A549 (cell line): Measurements from ENCODE around the gene ICE2. TPM values are rescaled to one million over a fixed set of nuclear protein-coding genes. Genes with fewer than 3 reads are reported as not detected.

Experiments used
- ATAC-seq, 2 experiments: fragments of 200-7000 bp in 1 of 2; fragments of >200 bp in 1 of 2; cut with Nextera tagmentation in 1 of 2; cut with Tn5 transposase in 1 of 2; 3 replicates each; pipeline versions ENCODE4 v1.8.0 to v1.9.1; 2018 to 2020; ENCODE audit warnings: mild to moderate bottlenecking in 1 of 2, moderate library complexity in 1 of 2
- CTCF ChIA-PET: fragments of 300-600 bp; sonication (Branson Sonifier 250); formaldehyde crosslinking; extraction: SDS; loops from one replicate; lab custom pipeline; 2021; ENCODE audit warnings: antibody characterized with exemption, inconsistent platforms; lab: Yijun Ruan, JAX
- POLR2A ChIA-PET: fragments of 350-600 bp; formaldehyde crosslinking; extraction: SDS; loops from one replicate; lab custom pipeline; 2021; ENCODE audit warnings: antibody characterized with exemption, inconsistent platforms; lab: Yijun Ruan, JAX
- DNase-seq, 2 experiments: peaks; one replicate each; pipeline versions ENCODE4 v3.0.0 to v3.0.0-alpha.2; 2011 to 2016; ENCODE audit warnings: low read depth in 1 of 2, low spot score in 1 of 2
- FAIRE-seq: peaks from 2 replicates; lab custom pipeline; 2011; peaks lifted over from hg19 to GRCh38; lab: Jason Lieb, UNC
- H3K27ac ChIP-seq, 2 experiments: fragments of >200 bp; sonication (Bioruptor Twin); formaldehyde crosslinking; 3 replicates each; pipeline ENCODE4 v1.5.1; 2016 to 2017
- H3K4me1 ChIP-seq: fragments of >200 bp; sonication (Bioruptor Twin); formaldehyde crosslinking; 3 replicates; pipeline ENCODE4 v1.6.1; 2016
- H3K4me2 ChIP-seq: fragments of >200 bp; sonication (Bioruptor Twin); formaldehyde crosslinking; 3 replicates; pipeline ENCODE4 v1.6.1; 2016
- H3K4me3 ChIP-seq: fragments of >200 bp; sonication (Bioruptor Twin); formaldehyde crosslinking; 3 replicates; pipeline ENCODE4 v1.5.1; 2016
- H3K9me3 ChIP-seq: fragments of >200 bp; sonication (Bioruptor Twin); formaldehyde crosslinking; 3 replicates; pipeline ENCODE4 v1.6.1; 2016
- CBX2 ChIP-seq: fragments of 200-600 bp; sonication (generic); IDR thresholded peaks from 2 replicates; pipeline ENCODE4 v1.6.1; 2016; ENCODE audit warnings: low read depth, mild to moderate bottlenecking, borderline replicate concordance
- CBX8 ChIP-seq: fragments of 200-600 bp; sonication (generic); IDR thresholded peaks from 2 replicates; pipeline ENCODE4 v1.6.1; 2016
- EHMT2 ChIP-seq: fragments of 200-600 bp; sonication (generic); IDR thresholded peaks from 2 replicates; pipeline ENCODE4 v1.6.1; 2016; ENCODE audit warnings: antibody characterized with exemption, low read depth, mild to moderate bottlenecking, moderate library complexity
- JUN ChIP-seq, 2 experiments: fragments of >200 bp; sonication (Bioruptor Twin); formaldehyde crosslinking; IDR thresholded peaks; 2 replicates in 1 of 2; 3 replicates in 1 of 2; pipeline ENCODE4 v1.6.1; 2016 to 2017
- KDM1A ChIP-seq: fragments of 200-600 bp; sonication (generic); IDR thresholded peaks from 2 replicates; pipeline ENCODE4 v1.6.1; 2016; ENCODE audit warnings: low read depth, mild to moderate bottlenecking
- MAFK ChIP-seq: fragments of 450-650 bp; IDR thresholded peaks from 2 replicates; pipeline ENCODE4 v1.6.1; 2014; ENCODE audit not compliant: partially characterized antibody
- MAZ ChIP-seq: fragments of 150-350 bp; IDR thresholded peaks from 2 replicates; pipeline ENCODE4 v1.6.1; 2014; ENCODE audit warnings: antibody characterized with exemption, low read depth, low read length, borderline replicate concordance
- POLR2A ChIP-seq: IDR thresholded peaks from 2 replicates; pipeline ENCODE4 v1.6.1; 2012; ENCODE audit warnings: mild to moderate bottlenecking, low read length
- RARB ChIP-seq: fragments of 250-450 bp; sonication (Bioruptor Pico); IDR thresholded peaks from 2 replicates; pipeline ENCODE4 v1.8.0; 2021; ENCODE audit warnings: mild to moderate bottlenecking, moderate library complexity
- RNF2 ChIP-seq: fragments of 200-600 bp; sonication (generic); IDR thresholded peaks from 2 replicates; pipeline ENCODE4 v1.6.1; 2016; ENCODE audit warnings: low read depth, mild to moderate bottlenecking, antibody characterized with exemption, moderate library complexity, borderline replicate concordance
- SREBF2 ChIP-seq: fragments of 450-650 bp; IDR thresholded peaks from 2 replicates; pipeline ENCODE4 v1.6.1; 2014; ENCODE audit warnings: mild to moderate bottlenecking, moderate library complexity
- TP53 ChIP-seq: fragments of 250-450 bp; sonication (Bioruptor Pico); IDR thresholded peaks from 2 replicates; pipeline ENCODE4 v1.5.0; 2021; ENCODE audit warnings: mild to moderate bottlenecking, moderate library complexity
- WGBS: methylation state at CpG from one replicate; pipeline ENCODE4 v1.1.6; 2017; ENCODE audit errors: missing lambda C conversion rate; 5-methylcytosine and 5-hydroxymethylcytosine counted together
- polyA plus RNA-seq, 4 experiments: library from polyadenylated mRNA; depleted of rRNA in 3 of 4; stranded (reverse); fragments of >200 nt; fragmentation: RNase III in 1 of 4; extraction: RNeasy Plus Mini Kit Qiagen cat#74134 plus additional on column Dnase treatment in 1 of 4; gene quantifications; 2 replicates in 3 of 4; 3 replicates in 1 of 4; pipeline ENCODE4 v1.2.3, GENCODE V29; 2011 to 2017
- TF ChIP-seq, protein P1 (sequence below): fragments of >200 bp; sonication (Bioruptor Twin); formaldehyde crosslinking; IDR thresholded peaks from 2 replicates; pipeline ENCODE4 v1.6.1; 2016
- TF ChIP-seq, protein P2 (sequence below): IDR thresholded peaks from 2 replicates; pipeline ENCODE4 v1.6.1; 2012; ENCODE audit warnings: low read depth, borderline replicate concordance
- TF ChIP-seq, protein P3 (sequence below): fragments of 450-650 bp; IDR thresholded peaks from 2 replicates; pipeline ENCODE4 v1.6.1; 2014; ENCODE audit warnings: antibody characterized with exemption
- TF ChIP-seq, protein P4 (sequence below): fragments of 150-350 bp; IDR thresholded peaks from 2 replicates; pipeline ENCODE4 v1.6.1; 2014; ENCODE audit warnings: low read depth, mild to moderate bottlenecking, low read length
- TF ChIP-seq, protein P5 (sequence below): fragments of 200-600 bp; sonication (generic); IDR thresholded peaks from 2 replicates; pipeline ENCODE4 v1.6.1; 2016; ENCODE audit warnings: antibody characterized with exemption, mild to moderate bottlenecking, moderate library complexity

The ICE2 gene
- polyA plus RNA-seq, 2 of the 4 experiments (the other 2 are of a cell fraction), result 43.1 to 87.6 TPM

DNA sequence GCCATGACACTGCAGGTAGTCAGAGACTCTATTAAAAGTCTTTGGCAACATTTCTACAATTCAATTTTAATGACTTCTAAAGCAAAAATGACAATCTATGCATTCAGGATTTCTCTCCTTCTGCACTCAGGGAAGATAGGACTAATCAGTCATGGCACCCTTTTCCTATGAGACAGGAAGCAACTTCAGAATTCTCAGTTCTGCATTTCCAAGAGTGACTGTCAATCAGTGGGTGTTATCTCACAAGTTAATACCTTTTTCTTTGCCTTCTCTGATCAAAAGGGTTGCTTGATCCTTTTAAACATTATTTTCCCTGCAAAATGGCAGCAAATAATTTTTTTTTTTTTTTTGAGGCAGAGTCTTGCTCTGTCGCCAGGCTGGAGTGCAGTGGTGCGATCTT lies 7.8 kb upstream of the ICE2 start (continued):
- TF ChIP-seq SREBF2 (no peak), CBX8 (no peak), KDM1A (no peak)
- TF ChIP-seq, protein P1, sequence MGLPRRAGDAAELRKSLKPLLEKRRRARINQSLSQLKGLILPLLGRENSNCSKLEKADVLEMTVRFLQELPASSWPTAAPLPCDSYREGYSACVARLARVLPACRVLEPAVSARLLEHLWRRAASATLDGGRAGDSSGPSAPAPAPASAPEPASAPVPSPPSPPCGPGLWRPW, result no peak

DNA sequence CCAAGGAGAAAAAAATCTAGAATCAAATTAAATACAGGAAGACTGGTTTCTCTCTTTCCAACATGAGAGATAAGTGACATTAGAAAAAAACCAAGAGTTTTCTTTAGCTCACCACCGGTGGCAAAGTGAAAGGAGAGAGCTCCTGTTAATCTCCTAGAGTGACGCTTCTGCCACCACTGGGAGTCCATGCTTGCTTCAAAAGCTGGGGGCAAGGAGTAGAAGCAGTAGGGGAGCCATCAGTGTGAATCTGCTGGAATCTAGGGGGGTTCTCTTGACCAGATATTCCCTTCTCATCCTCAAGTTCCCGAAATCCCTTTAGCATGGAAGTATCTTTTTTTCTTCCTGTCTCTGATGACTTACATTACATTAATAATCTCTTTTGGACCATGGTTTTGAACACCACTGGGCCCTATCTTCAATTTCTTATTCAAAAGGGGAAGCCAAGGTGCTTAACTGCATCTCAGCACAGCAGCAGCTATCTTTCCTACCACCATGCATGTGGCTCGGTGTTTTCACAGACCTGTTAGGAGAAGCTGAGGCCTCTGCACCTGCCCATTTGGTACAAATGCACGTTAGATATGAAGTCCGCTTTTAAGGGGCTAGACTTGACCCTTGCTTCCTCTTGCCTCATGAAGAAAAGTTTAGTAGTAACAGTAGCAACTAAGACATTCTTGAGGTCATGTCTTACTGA lies 6.6 kb upstream of the ICE2 start:
- no peaks in the 10 kb centered on the region for H3K9me3 ChIP-seq
- no peak overlapping the region for H3K4me3 ChIP-seq
- POLR2A ChIA-PET, result interaction anchor here (0.6 kb wide), 1 partner anchor 792 kb away, joined by 3 read pairs; no protein-coding TSS in a partner anchor
- WGBS, result 91% methylated on average over 6 of the region's 6 CpGs
- peaks cover 5% of the 10 kb centered on the region; the same call in 1 of the 3 replicates for H3K4me1 ChIP-seq
- no peak overlapping the region for H3K4me2 ChIP-seq
- TF ChIP-seq CBX2, result no peak
- no peak for TF ChIP-seq JUN (IDR thresholded peaks at IDR 0.05)
- ATAC-seq (no peak), DNase-seq (no peak), FAIRE-seq (no peak)
- H3K27ac ChIP-seq, result no peak overlapping the region
- CTCF ChIA-PET, result interaction anchor here (0.7 to 2.4 kb wide), 6 partner anchors 12 to 126 kb away, joined by 3 to 9 read pairs (median 4); no protein-coding TSS in a partner anchor

DNA sequence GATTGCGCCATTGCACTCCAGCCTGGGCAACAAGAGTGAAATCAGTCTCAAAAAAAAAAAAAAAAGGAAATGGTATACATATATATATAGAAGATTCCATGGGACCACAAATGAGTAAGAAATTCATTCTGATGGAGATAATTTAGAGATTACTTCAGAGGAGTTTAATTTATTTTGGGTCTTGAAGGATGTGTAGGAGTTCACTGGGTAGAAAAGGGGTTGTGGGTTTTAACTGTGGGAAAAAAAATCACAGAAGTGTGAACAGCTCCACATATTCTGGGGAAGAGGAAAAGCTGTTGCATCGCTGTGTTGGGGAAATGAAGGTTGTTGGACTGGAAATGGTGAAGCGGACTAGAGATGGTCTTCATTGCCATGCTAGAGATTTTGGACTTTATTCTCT lies 4.1 kb upstream of the ICE2 start:
- TF ChIP-seq, protein P2, sequence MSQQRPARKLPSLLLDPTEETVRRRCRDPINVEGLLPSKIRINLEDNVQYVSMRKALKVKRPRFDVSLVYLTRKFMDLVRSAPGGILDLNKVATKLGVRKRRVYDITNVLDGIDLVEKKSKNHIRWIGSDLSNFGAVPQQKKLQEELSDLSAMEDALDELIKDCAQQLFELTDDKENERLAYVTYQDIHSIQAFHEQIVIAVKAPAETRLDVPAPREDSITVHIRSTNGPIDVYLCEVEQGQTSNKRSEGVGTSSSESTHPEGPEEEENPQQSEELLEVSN, result no peak
- TF ChIP-seq RARB, result no peak
- no peak for TF ChIP-seq TP53 (CRISPR knock-in tag)
- DNase-seq (no peak), FAIRE-seq (no peak), ATAC-seq (no peak)
- CTCF ChIA-PET, result interaction anchor here (0.8 to 1.5 kb wide), 5 partner anchors 14 to 40 kb away, joined by 3 to 4 read pairs (median 4); no protein-coding TSS in a partner anchor
- WGBS, result 92% methylated on average over 3 of the region's 3 CpGs
- POLR2A ChIA-PET, result no interaction called here
- Histone ChIP-seq H3K9me3 (no peaks in the 10 kb centered on the region), H3K4me3 (no peak overlapping the region), H3K4me2 (no peak overlapping the region), H3K4me1 (peaks cover 7% of the 10 kb centered on the region), H3K27ac (no peak overlapping the region)

DNA sequence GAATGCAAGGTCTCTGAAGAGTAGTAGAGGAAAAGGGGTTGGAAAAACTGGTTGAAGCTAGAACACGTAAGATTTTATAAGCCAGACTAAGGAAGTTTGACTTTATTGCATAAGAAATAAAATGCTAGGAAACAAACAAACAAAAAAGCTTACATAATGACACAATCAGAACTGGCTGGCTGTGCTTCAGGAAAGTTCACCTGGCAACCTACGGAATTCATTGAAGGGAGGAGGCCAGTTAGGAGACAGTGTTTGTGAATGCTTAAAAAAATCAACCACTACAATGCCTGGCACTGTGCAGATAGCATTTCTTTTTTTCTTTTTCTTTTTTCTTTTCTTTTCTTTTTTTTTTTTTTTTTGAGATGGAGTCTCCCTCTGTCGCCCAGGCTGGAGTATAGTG lies 1.9 kb upstream of the ICE2 start:
- no peak for FAIRE-seq

More for the DNA sequence above, 1.9 kb upstream of the ICE2 start:
- TF ChIP-seq, protein P3, sequence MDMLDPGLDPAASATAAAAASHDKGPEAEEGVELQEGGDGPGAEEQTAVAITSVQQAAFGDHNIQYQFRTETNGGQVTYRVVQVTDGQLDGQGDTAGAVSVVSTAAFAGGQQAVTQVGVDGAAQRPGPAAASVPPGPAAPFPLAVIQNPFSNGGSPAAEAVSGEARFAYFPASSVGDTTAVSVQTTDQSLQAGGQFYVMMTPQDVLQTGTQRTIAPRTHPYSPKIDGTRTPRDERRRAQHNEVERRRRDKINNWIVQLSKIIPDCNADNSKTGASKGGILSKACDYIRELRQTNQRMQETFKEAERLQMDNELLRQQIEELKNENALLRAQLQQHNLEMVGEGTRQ, result no peak
- no peak for TF ChIP-seq MAFK
- TF ChIP-seq, protein P1, result no peak
- no peak for TF ChIP-seq MAZ
- no peak for TF ChIP-seq POLR2A
- no peak for TF ChIP-seq RNF2
- TF ChIP-seq, protein P4, sequence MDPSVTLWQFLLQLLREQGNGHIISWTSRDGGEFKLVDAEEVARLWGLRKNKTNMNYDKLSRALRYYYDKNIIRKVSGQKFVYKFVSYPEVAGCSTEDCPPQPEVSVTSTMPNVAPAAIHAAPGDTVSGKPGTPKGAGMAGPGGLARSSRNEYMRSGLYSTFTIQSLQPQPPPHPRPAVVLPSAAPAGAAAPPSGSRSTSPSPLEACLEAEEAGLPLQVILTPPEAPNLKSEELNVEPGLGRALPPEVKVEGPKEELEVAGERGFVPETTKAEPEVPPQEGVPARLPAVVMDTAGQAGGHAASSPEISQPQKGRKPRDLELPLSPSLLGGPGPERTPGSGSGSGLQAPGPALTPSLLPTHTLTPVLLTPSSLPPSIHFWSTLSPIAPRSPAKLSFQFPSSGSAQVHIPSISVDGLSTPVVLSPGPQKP, result no peak
- no peak for TF ChIP-seq CBX2
- TF ChIP-seq, protein P5, sequence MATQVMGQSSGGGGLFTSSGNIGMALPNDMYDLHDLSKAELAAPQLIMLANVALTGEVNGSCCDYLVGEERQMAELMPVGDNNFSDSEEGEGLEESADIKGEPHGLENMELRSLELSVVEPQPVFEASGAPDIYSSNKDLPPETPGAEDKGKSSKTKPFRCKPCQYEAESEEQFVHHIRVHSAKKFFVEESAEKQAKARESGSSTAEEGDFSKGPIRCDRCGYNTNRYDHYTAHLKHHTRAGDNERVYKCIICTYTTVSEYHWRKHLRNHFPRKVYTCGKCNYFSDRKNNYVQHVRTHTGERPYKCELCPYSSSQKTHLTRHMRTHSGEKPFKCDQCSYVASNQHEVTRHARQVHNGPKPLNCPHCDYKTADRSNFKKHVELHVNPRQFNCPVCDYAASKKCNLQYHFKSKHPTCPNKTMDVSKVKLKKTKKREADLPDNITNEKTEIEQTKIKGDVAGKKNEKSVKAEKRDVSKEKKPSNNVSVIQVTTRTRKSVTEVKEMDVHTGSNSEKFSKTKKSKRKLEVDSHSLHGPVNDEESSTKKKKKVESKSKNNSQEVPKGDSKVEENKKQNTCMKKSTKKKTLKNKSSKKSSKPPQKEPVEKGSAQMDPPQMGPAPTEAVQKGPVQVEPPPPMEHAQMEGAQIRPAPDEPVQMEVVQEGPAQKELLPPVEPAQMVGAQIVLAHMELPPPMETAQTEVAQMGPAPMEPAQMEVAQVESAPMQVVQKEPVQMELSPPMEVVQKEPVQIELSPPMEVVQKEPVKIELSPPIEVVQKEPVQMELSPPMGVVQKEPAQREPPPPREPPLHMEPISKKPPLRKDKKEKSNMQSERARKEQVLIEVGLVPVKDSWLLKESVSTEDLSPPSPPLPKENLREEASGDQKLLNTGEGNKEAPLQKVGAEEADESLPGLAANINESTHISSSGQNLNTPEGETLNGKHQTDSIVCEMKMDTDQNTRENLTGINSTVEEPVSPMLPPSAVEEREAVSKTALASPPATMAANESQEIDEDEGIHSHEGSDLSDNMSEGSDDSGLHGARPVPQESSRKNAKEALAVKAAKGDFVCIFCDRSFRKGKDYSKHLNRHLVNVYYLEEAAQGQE, result no peak
- TF ChIP-seq EHMT2, result no peak
- Histone ChIP-seq H3K27ac (no peak overlapping the region), H3K4me2 (no peak overlapping the region; the same call in 2 of the 3 replicates), H3K4me1 (peaks cover 27% of the 10 kb centered on the region), H3K4me3 (no peak overlapping the region), H3K9me3 (no peaks in the 10 kb centered on the region)
- no peak for ATAC-seq
- 92% methylated on average over 3 of the region's 3 CpGs for WGBS
- no peak for DNase-seq
- POLR2A ChIA-PET, result no interaction called here
- CTCF ChIA-PET, result interaction anchor here (0.7 to 1.3 kb wide), 4 partner anchors 40 to 436 kb away, joined by 3 to 6 read pairs (median 4); no protein-coding TSS in a partner anchor
